Prostate gland (tissue), 2 donors: ENCODE data around the gene SLC15A2.

Source experiments
- CTCF ChIP-seq, 4 experiments: fragments of 200-600 bp in 2 of 4; fragments of 450-650 bp in 2 of 4; sonication (generic) in 2 of 4; IDR thresholded peaks; 1 replicate in 3 of 4; 2 replicates in 1 of 4; pipeline ENCODE4 v1.5.1; 2016 to 2019; ENCODE audit warnings: antibody characterized with exemption in 4 of 4, mild to moderate bottlenecking in 2 of 4, moderate library complexity in 2 of 4
- POLR2A ChIP-seq: fragments of 450-650 bp; IDR thresholded peaks from one replicate; pipeline ENCODE4 v1.6.1; 2016; ENCODE audit warnings: antibody characterized with exemption, mild to moderate bottlenecking

- no peak for TF ChIP-seq POLR2A
- no peak for TF ChIP-seq CTCF (IDR thresholded peaks at IDR 0.05)
Observed at GRCh38 chr3:121885386-121885785, 8.8 kb upstream of the SLC15A2 start.
